SJCRH30 (cell line): ENCODE data around the gene HMG20B. TPM values are rescaled to one million over a fixed set of nuclear protein-coding genes. Genes with fewer than 3 reads are reported as not detected.

ENCODE experiments used
- DNase-seq, 2 experiments: peaks; one replicate each; pipeline ENCODE4 v3.0.0-alpha.2; 2015 to 2020
- H3K27ac ChIP-seq: fragments of 250-450 bp; sonication (Bioruptor Pico); 2 replicates; pipeline ENCODE4 v1.5.1; 2020; ENCODE audit warnings: mild to moderate bottlenecking, moderate library complexity
- H3K27me3 ChIP-seq: fragments of 250-450 bp; sonication (Bioruptor Pico); 2 replicates; pipeline ENCODE4 v1.5.1; 2020; ENCODE audit warnings: mild to moderate bottlenecking, moderate library complexity
- H3K36me3 ChIP-seq: fragments of 250-450 bp; sonication (Bioruptor Pico); 2 replicates; pipeline ENCODE4 v1.5.1; 2020; ENCODE audit warnings: mild to moderate bottlenecking, moderate library complexity
- H3K4me1 ChIP-seq: fragments of 250-450 bp; sonication (Bioruptor Pico); 2 replicates; pipeline ENCODE4 v1.5.1; 2020; ENCODE audit warnings: mild to moderate bottlenecking, moderate library complexity
- H3K4me3 ChIP-seq: fragments of 250-450 bp; sonication (Bioruptor Pico); 2 replicates; pipeline ENCODE4 v1.5.1; 2020; ENCODE audit warnings: mild to moderate bottlenecking, moderate library complexity
- H3K9me3 ChIP-seq: fragments of 250-450 bp; sonication (Bioruptor Pico); replicated peaks from 2 replicates; pipeline ENCODE4 v1.5.1; 2020; ENCODE audit warnings: mild to moderate bottlenecking, moderate library complexity
- total RNA-seq: library from RNA; depleted of rRNA; stranded (reverse); fragments of >200 nt; shearing (Covaris generic); gene quantifications from 2 replicates; pipeline ENCODE4 v1.2.3, GENCODE V29; 2014

The HMG20B gene
- total RNA-seq, 1 experiment from 2014 or later = 48.0 TPM

DNA sequence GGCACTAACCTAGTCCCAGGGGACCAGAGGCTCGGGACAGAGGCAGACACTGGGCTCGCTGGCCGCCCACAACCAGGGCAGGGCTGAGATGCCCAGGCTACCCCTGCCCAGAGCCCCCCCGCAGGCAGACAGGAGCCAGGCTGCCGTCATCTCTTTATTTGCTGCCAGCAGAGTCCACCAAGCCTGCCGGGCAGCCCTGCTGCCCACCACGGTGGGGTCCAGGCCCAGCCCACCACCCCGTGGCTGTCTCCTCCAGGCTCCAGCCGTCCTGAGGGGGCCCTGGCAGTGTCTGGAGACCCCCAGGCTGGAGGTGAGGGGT lies 28.7 kb upstream of the HMG20B start:
- no peak overlapping the region for H3K27ac ChIP-seq
- no peaks in the 10 kb centered on the region for H3K27me3 ChIP-seq
- H3K4me3 ChIP-seq = no peak overlapping the region
- peaks cover 7% of the 10 kb centered on the region; the same call in 1 of the 2 replicates for H3K36me3 ChIP-seq
- DNase-seq = no peak
- no peaks in the 10 kb centered on the region for H3K9me3 ChIP-seq
- no peaks in the 10 kb centered on the region for H3K4me1 ChIP-seq

DNA sequence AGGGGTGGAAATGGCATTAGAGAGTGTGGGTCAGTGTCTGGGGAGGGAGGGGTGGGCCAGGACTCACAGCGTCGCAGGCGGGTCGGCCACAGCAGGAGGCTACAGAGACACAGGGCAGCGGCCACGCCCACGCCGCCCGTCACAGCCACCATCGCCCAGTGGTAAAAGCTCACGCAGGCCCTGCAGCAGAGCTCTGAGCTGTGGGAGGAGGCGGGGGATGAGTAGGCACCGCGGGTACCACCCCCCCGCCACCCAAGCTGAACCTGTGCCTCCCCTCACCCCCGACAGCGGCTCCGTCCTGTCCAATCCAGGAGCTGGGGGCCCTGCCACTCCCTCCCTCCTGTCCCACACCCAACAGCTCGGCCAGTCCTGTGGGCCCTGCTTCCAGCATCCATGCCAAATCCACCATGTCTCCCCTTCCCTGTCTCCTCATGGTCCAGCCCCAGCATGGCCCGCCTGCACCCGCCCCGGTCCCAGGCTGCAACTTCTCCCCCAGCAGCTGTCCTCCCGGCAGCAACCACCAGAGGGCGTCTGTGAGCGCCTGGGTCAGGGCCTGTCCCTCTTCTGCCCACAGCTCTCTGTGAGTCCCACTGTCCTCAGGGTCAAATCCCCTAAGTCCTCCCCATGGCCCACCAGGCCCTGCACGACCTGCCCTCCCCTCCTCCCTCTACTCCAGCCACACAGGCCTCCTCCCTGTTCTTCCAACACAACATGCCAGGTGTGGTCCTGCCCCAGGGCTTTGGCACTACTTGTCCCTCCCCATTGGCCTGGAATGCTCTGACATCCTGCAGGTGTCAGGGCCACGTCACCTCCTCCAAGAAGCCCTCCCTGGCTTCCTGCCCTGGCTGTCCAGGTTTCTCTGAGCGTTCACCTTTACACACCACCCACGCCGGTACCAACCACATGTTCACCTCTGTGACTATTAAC lies 27.7 kb upstream of the HMG20B start:
- no peak overlapping the region for H3K27ac ChIP-seq
- no peak overlapping the region for H3K4me3 ChIP-seq
- no peaks in the 10 kb centered on the region for H3K4me1 ChIP-seq
- no peaks in the 10 kb centered on the region for H3K27me3 ChIP-seq
- peaks cover 7% of the 10 kb centered on the region; the same call in 1 of the 2 replicates for H3K36me3 ChIP-seq
- peak; percentile 67 to 75 for DNase-seq
- H3K9me3 ChIP-seq = no peaks in the 10 kb centered on the region

DNA sequence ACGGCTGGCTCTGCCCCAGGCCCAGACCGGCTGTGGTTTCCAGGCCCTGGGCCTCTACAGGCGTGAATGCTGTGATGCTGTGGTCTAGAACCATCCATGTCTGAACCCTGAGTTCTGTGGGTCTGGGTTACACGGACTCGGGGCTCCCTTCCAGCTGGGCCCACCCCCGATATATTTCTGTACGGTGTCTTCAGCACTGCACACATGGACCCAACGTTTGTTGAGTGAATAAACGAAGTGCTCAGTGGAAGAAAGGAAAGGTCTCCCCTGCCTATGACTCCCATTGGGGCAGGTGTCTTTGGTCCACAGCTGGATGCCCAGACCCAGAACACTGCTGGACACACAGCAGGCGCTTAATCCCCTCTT lies 27.1 kb upstream of the HMG20B start:
- peaks cover 7% of the 10 kb centered on the region; the same call in 1 of the 2 replicates for H3K36me3 ChIP-seq
- no peaks in the 10 kb centered on the region for H3K9me3 ChIP-seq
- H3K4me3 ChIP-seq = no peak overlapping the region
- no peaks in the 10 kb centered on the region for H3K27me3 ChIP-seq
- DNase-seq = no peak
- no peaks in the 10 kb centered on the region for H3K4me1 ChIP-seq
- no peak overlapping the region for H3K27ac ChIP-seq

DNA sequence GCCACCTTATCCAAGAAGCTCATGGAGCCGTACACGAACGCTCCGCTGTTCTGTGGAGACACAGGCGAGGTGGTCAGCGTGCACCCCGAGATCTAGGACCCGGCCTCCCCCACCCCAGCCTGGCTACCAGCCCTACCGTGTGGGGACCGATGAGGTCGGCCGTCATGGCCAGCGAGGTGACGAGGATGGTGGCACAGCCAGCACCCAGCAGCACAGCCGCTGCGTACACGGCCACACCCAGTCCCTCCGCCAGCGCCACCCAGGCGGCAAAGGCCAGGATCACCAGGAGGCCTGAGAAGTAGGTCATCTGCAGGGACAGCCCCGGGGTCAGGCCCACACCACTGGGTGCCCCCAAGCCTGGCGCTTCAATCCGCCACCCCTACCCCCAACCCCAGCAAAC lies 26.6 kb upstream of the HMG20B start:
- peaks cover 10% of the 10 kb centered on the region; the same call in 1 of the 2 replicates for H3K36me3 ChIP-seq
- DNase-seq = no peak
- no peaks in the 10 kb centered on the region for H3K27me3 ChIP-seq
- H3K27ac ChIP-seq = no peak overlapping the region
- H3K9me3 ChIP-seq = no peaks in the 10 kb centered on the region
- no peak overlapping the region for H3K4me3 ChIP-seq
- no peaks in the 10 kb centered on the region for H3K4me1 ChIP-seq

DNA sequence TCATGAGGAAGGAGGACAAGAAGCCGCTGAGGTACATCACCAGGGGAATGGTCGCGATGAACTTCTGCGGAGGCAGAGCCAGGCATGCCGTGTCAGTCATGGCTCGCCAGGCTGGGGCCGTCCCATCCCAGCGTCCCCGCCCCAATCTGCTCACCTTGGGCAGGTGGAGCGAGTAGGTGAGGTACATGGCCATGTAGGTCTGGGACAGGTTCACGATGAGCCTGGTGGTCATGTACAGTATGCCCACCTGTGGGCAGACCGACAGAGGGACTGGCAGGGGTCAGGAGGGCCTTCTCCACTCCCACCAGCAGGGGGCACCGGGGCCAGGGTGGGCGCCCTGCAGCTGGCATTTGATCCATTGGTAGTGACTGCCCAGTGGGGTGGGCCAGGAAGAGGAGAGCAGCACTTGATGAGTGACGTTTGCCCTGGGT lies 25.4 kb upstream of the HMG20B start:
- H3K4me1 ChIP-seq = no peaks in the 10 kb centered on the region
- H3K9me3 ChIP-seq = no peaks in the 10 kb centered on the region
- H3K27ac ChIP-seq = no peak overlapping the region
- DNase-seq = peak in 1 of 2 experiments; percentile 35
- no peak overlapping the region for H3K4me3 ChIP-seq
- H3K27me3 ChIP-seq = no peaks in the 10 kb centered on the region
- peaks cover 10% of the 10 kb centered on the region; the same call in 1 of the 2 replicates for H3K36me3 ChIP-seq

DNA sequence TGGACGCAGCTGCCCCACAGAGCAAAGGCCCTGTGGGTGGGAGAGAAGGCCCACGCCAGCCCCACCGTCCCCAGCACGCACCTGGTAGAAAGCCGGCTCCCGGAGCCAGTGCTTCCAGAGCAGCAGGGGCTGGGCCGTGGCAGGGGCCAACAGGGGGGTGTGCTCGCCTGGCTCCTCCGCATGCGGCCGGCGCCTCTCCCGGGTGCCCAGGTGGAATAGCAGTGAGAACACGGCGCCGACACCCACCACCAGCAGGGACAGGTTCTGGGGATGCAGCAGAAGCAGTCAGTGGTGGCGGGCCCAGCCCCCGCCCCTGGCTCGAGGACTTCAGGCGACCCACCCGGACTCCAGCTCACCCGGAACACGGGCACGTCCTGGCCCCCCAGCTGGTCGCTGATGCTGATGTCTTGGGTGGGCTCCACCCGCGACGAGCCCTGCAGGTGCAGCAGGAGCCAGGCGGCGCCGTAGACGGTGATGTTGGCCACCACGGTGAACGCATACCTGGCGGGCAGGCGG lies 24.9 kb upstream of the HMG20B start:
- H3K36me3 ChIP-seq = peaks cover 10% of the 10 kb centered on the region; the same call in 1 of the 2 replicates
- no peaks in the 10 kb centered on the region for H3K27me3 ChIP-seq
- H3K9me3 ChIP-seq = no peaks in the 10 kb centered on the region
- no peak overlapping the region for H3K27ac ChIP-seq
- DNase-seq = no peak
- H3K4me3 ChIP-seq = no peak overlapping the region
- no peaks in the 10 kb centered on the region for H3K4me1 ChIP-seq

DNA sequence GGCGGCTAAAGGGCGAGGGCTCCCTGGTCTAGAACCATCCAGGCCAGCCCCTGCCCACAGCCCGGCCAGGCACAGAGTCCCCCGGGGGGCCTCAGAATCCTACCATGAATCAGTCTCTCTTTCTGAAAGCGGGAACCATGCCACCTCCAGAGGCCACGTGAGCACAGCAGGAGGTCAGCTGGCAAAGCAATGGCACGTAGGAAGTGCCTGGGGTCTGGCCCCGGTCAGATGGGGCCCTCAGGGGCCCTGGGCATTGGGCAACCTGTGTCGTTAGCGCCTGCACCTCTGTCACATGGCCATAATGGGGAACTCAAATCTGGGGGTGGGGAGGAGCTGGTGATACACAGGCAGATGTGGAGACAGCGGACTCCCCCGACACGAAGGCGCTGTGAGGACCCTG lies 24.1 kb upstream of the HMG20B start:
- no peak overlapping the region for H3K27ac ChIP-seq
- H3K4me1 ChIP-seq = no peaks in the 10 kb centered on the region
- peaks cover 10% of the 10 kb centered on the region; the same call in 1 of the 2 replicates for H3K36me3 ChIP-seq
- H3K4me3 ChIP-seq = no peak overlapping the region
- DNase-seq = no peak
- H3K9me3 ChIP-seq = no peaks in the 10 kb centered on the region
- H3K27me3 ChIP-seq = no peaks in the 10 kb centered on the region

DNA sequence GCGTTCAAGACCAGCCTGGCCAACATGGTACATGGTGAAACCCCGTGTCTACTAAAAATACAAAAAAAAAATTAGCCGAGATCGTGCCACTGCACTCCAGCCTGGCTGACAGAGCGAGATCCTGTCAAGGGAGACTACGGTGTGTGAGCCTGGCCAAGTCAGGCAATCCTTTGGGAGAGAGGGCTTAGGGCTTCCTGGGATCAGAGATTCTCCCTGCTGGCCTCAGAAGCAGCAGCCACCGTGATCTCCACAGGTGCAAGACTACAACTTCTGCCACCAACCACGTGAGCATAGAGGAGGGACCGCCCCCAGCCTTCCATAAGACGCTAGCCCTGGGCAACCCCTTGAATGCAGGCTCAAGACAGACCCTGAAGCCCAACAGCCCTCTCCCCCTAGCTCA lies 22.9 kb upstream of the HMG20B start:
- peaks cover 10% of the 10 kb centered on the region; the same call in 1 of the 2 replicates for H3K36me3 ChIP-seq
- no peak for DNase-seq
- no peaks in the 10 kb centered on the region for H3K9me3 ChIP-seq
- peaks cover 3% of the 10 kb centered on the region; the same call in 1 of the 2 replicates for H3K4me1 ChIP-seq
- no peak overlapping the region for H3K27ac ChIP-seq
- no peaks in the 10 kb centered on the region for H3K27me3 ChIP-seq
- no peak overlapping the region for H3K4me3 ChIP-seq

DNA sequence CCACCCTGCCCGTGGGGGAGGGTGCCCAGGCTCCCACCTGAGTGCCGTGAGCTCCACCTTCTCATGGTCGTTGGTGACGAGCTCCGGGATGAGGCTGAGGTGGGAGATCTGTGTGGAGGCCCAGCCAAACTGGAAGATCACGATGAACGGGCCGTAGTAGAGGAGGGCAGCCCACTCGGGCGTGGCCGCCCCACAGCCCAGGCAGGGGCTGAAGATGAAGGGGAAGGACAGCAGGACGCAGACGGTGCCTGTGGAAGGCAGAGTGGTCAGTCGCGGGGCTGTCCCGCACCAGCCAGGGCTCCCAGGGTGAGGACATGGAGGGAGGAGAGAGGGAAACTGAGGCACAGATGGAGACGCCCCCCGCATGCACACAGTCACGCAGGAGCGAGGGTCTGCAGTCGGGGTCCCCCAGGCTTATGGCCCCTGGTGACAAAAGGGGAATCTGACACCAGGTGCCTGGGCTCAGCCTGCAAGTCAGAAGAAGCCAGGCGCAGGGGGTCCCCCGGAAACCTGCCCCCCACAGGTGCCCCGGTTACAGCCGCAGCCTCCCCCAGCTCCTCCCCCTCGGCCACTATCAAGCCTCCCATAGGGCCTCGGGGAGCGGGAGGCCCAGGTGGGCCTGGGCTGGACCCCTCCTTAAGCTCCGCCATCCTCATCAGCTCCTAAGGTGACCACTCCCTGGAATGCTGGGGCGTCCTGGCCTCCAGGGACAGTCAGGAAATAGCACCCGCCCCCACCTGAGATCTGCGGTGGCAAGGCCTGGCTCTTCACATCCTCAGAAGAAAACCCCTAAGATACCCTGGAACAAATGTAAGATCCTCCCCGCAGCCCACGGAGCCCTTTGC lies 21.6 kb upstream of the HMG20B start:
- DNase-seq = no peak
- H3K36me3 ChIP-seq = peaks cover 10% of the 10 kb centered on the region; the same call in 1 of the 2 replicates
- H3K27ac ChIP-seq = no peak overlapping the region
- no peaks in the 10 kb centered on the region for H3K27me3 ChIP-seq
- peaks cover 3% of the 10 kb centered on the region; the same call in 1 of the 2 replicates for H3K4me1 ChIP-seq
- H3K4me3 ChIP-seq = no peak overlapping the region
- H3K9me3 ChIP-seq = no peaks in the 10 kb centered on the region

DNA sequence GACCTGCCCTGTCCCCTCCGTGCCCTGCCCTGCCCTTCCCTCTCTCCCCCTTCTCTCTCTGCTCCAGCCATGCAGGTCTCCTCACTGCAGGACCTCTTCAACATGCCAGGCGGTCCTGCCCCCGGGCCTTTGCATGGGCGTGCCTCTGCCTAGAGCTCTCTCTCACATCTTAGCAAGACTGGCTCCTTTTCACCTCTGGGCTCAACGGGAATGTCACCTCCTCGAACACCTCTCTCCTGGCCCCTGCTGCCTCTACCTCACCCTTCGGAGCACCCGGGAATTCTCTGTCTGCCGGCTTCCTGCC lies 21.0 kb upstream of the HMG20B start:
- Histone ChIP-seq H3K36me3 (peaks cover 10% of the 10 kb centered on the region; the same call in 1 of the 2 replicates), H3K27ac (no peak overlapping the region), H3K27me3 (no peaks in the 10 kb centered on the region), H3K9me3 (no peaks in the 10 kb centered on the region), H3K4me1 (peaks cover 3% of the 10 kb centered on the region; the same call in 1 of the 2 replicates), H3K4me3 (no peak overlapping the region)
- DNase-seq = no peak

DNA sequence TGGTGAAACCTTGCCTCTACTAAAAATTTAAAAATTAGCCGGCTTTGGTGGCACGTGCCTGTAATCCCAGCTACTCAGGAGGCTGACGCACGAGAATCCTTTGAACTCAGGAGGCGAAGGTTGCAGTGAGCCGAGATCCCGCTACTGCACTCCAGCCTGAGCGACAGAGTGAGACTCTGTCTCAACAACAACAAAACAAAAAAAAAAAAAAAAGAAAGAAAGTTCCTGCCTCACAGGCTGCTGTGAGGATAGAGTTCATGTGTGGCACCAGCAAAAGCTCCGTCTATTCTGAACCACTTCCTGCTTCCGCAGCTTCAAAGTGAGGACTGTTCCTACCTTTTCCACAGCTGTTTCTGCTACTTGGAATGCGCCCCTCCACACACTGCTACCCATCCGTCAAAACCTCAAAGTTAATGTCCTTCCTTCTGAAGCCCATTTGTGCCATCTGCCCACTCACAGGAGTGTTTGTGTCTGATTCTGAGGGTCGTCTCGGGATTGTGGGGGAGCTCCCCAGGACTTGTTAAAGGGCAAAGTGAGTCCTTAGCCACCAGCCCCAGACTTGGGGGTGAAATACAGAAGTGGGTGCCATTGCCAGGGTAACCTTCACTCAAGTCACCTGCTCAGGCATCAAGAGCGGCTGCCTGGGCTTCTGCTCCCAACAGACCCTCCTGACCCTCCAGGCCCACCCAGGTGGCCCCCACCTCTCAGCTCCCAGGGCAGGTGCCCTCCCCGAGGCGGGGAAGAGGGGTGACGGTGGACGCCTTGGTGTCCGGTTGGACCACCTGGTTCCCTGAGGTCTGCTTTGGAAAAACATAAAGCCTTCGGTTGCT lies 18.3 kb upstream of the HMG20B start:
- H3K9me3 ChIP-seq = no peaks in the 10 kb centered on the region
- H3K4me3 ChIP-seq = no peak overlapping the region
- no peaks in the 10 kb centered on the region for H3K27me3 ChIP-seq
- peak in 1 of 2 experiments; percentile 42 for DNase-seq
- H3K4me1 ChIP-seq = peaks cover 3% of the 10 kb centered on the region; the same call in 1 of the 2 replicates
- H3K36me3 ChIP-seq = peaks cover 4% of the 10 kb centered on the region; the same call in 1 of the 2 replicates
- H3K27ac ChIP-seq = no peak overlapping the region

DNA sequence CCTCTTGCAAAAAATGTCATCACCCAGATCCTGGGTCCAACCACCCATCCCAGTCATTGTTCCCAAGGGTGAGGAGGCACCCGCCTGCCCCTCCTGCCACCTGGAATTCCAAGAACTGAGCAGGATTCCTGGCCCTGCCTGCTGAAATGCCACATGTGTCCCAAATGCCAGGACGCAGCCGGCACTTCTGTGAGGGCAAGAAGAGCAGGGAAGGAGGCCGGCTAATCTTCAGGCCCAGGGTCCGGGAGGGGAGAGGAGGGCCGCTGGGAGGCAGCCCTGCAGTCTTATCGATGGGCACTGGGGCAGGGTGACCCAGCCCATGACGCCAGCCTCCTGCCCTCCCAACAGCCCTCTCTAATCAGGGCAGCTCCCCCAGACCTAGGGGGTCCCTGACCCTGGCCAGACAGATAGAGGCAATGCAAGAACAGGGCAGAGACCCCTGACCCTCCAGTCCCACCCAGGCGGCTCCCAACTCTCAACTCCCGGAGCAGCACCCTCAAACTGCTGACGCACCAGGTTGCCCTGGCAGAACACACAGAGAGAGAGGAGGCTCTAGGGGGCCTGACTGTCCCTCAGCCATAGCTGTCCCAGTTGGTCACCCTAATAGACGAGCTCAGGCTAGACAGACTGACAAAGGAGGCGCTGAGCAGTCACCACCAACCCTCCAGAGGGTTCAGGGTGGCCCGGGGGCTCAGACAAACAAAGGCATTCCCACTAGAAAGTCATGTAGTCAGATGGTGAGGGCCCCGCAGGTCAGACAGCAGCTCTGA lies 16.9 kb upstream of the HMG20B start:
- Histone ChIP-seq H3K4me1 (peaks cover 3% of the 10 kb centered on the region; the same call in 1 of the 2 replicates), H3K27ac (no peak overlapping the region), H3K9me3 (no peaks in the 10 kb centered on the region), H3K36me3 (peaks cover 3% of the 10 kb centered on the region; the same call in 1 of the 2 replicates), H3K4me3 (peak overlapping the region; percentile 67; the same call in 1 of the 2 replicates), H3K27me3 (no peaks in the 10 kb centered on the region)
- DNase-seq = no peak

DNA sequence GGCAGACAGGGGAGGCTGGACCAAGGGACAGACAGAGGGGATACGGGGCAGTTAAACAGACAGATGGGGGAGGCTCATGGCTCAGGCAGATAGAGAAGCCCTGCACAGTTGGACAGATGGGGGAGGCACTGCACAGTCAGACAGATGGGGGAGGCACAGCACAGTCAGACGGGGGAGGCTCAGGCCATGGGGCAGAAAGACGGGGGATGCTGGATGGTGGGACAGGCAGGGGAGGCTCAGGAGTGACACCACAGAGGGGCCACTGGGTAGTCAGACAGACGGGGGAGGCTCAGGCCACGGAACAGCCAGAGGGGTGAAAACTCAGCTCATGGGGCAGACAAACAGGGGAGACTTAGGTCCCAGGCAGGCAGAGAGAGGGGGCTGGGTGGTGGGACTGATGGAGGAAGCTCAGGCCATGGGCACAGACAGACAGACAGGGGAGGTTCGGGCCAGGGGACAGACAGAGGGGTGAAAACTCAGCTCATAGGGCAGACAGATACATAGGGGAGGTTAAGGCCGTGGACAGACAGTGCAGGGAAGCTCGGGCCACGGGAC lies 16.2 kb upstream of the HMG20B start:
- no peak for DNase-seq

More for the DNA sequence above, 16.2 kb upstream of the HMG20B start:
- Histone ChIP-seq H3K4me3 (peak overlapping the region; percentile 67), H3K27me3 (no peaks in the 10 kb centered on the region), H3K27ac (no peak overlapping the region), H3K9me3 (no peaks in the 10 kb centered on the region), H3K4me1 (peaks cover 3% of the 10 kb centered on the region; the same call in 1 of the 2 replicates), H3K36me3 (no peaks in the 10 kb centered on the region)
